Astrocyte (in vitro differentiated cells and primary cell): ENCODE data around the gene TRAM2. TPM values are rescaled to one million over a fixed set of nuclear protein-coding genes. Genes with fewer than 3 reads are reported as not detected.

Source experiments
- DNase-seq: peaks from one replicate; pipeline ENCODE4 v3.0.0-alpha.2; 2010; ENCODE audit warnings: low read depth
- FAIRE-seq: peaks from 2 replicates; lab custom pipeline; 2011; peaks lifted over from hg19 to GRCh38; lab: Jason Lieb, UNC
- H2AFZ ChIP-seq: 2 replicates; pipeline ENCODE4 v1.6.0; 2012; ENCODE audit warnings: low read depth, low read length, inconsistent platforms
- H3K27ac ChIP-seq: 2 replicates; pipeline ENCODE4 v1.5.1; 2011; ENCODE audit warnings: low read depth, low read length, inconsistent platforms
- H3K27me3 ChIP-seq: 2 replicates; pipeline ENCODE4 v1.6.0; 2011; ENCODE audit warnings: low read length, inconsistent platforms; ENCODE audit not compliant: insufficient read depth
- H3K36me3 ChIP-seq: 2 replicates; pipeline ENCODE4 v1.5.1; 2011; ENCODE audit warnings: low read length, inconsistent platforms; ENCODE audit not compliant: insufficient read depth
- H3K4me1 ChIP-seq: 2 replicates; pipeline ENCODE4 v1.5.1; 2011; ENCODE audit warnings: low read length, inconsistent platforms; ENCODE audit not compliant: insufficient read depth
- H3K4me2 ChIP-seq: 2 replicates; pipeline ENCODE4 v1.6.0; 2012; ENCODE audit warnings: low read length, inconsistent platforms
- H3K4me3 ChIP-seq: 2 replicates; pipeline ENCODE4 v1.5.1; 2011; ENCODE audit warnings: low read depth, mild to moderate bottlenecking, low read length, inconsistent platforms; ENCODE audit not compliant: insufficient read depth
- H3K79me2 ChIP-seq: 2 replicates; pipeline ENCODE4 v1.6.0; 2012; ENCODE audit warnings: mild to moderate bottlenecking, low read length, inconsistent platforms; ENCODE audit not compliant: insufficient read depth
- H3K9ac ChIP-seq: 2 replicates; pipeline ENCODE4 v1.6.0; 2012; ENCODE audit warnings: mild to moderate bottlenecking, low read length, inconsistent platforms
- H3K9me3 ChIP-seq: 2 replicates; pipeline ENCODE4 v1.5.1; 2012; ENCODE audit warnings: low read depth, mild to moderate bottlenecking, low read length, inconsistent platforms; ENCODE audit not compliant: insufficient read depth
- H4K20me1 ChIP-seq: 2 replicates; pipeline ENCODE4 v1.6.0; 2012; ENCODE audit warnings: low read length, inconsistent platforms; ENCODE audit not compliant: insufficient read depth
- H3K27ac Mint-ChIP-seq: one replicate; pipeline ENCODE4 v1.8.0; 2021; ENCODE audit warnings: mild to moderate bottlenecking, mixed read lengths; ENCODE audit not compliant: unreplicated experiment
- H3K27me3 Mint-ChIP-seq: one replicate; pipeline ENCODE4 v1.8.0; 2021; ENCODE audit warnings: low read depth, mixed read lengths; ENCODE audit not compliant: unreplicated experiment
- H3K36me3 Mint-ChIP-seq: one replicate; pipeline ENCODE4 v1.8.0; 2021; ENCODE audit warnings: low read depth, mixed read lengths; ENCODE audit not compliant: unreplicated experiment
- H3K4me1 Mint-ChIP-seq: one replicate; pipeline ENCODE4 v1.8.0; 2021; ENCODE audit warnings: low read depth, mixed read lengths; ENCODE audit not compliant: unreplicated experiment
- H3K4me3 Mint-ChIP-seq: one replicate; pipeline ENCODE4 v1.8.0; 2021; ENCODE audit warnings: mild to moderate bottlenecking, moderate library complexity, mixed read lengths; ENCODE audit not compliant: unreplicated experiment
- H3K9me3 Mint-ChIP-seq: one replicate; pipeline ENCODE4 v1.8.0; 2021; ENCODE audit warnings: mild to moderate bottlenecking, mixed read lengths; ENCODE audit not compliant: unreplicated experiment
- CTCF ChIP-seq: IDR thresholded peaks from 2 replicates; pipeline ENCODE4 v1.5.1; 2011; ENCODE audit warnings: low read depth, mild to moderate bottlenecking, inconsistent platforms, low read length, moderate library complexity; ENCODE audit not compliant: insufficient read depth
- EZH2 ChIP-seq: IDR thresholded peaks from 2 replicates; pipeline ENCODE4 v1.6.1; 2012; ENCODE audit warnings: mild to moderate bottlenecking, low read length, inconsistent platforms; ENCODE audit not compliant: insufficient read depth
- total RNA-seq: library from RNA; stranded (reverse); gene quantifications from 2 replicates; pipeline ENCODE4 v1.2.1, GENCODE V29; 2021

Gene TRAM2
- total RNA-seq, 1 donor from 2014 or later = 93.4 TPM

DNA sequence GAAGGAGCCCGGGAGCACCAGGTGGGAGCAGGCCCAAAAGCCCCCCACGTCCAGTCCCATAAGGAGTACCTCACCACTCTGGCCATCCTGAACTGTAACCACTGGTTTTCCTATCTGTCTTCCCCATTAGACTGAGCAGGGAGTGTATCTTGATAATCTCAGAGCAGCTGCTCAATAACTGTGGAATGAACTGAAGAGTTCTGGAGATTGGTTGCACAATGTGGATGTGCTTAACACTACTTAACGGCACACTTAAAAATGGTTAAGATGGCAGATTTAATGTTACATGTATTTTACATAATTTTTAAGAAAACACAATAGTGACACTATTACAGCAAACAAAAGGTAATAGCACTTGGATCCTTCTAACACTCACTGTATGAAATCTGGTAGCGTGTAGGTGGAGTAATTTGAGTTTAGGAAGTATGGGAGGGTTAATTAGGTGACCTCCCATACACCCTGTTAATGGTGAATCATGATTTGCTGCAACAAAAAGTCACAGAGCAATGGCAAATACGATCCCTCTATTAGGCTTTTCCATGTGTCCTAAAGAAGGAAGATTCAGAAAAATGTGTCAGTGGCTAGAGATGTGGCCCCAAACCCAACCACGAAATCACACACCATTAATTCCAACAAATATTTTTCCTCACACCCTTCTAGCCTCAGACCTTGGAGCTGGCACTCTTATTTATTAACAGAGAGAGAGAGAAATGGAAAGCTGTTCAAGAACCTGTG lies 18.4 kb downstream of the TRAM2 start:
- no peak overlapping the region for H3K4me3 ChIP-seq
- peaks cover 96% of the 10 kb centered on the region for H3K79me2 ChIP-seq
- Mint-ChIP-seq H3K9me3 (no peaks in the 10 kb centered on the region), H3K27me3 (no peaks in the 10 kb centered on the region), H3K4me1 (peaks cover 43% of the 10 kb centered on the region), H3K36me3 (peaks cover 3% of the 10 kb centered on the region), H3K4me3 (no peak overlapping the region), H3K27ac (no peak overlapping the region)
- DNase-seq = no peak
- no peak overlapping the region for H3K9ac ChIP-seq
- H3K4me2 ChIP-seq = peak overlapping the region; percentile 28
- no peak for TF ChIP-seq CTCF
- FAIRE-seq = no peak
- H4K20me1 ChIP-seq = peaks cover 54% of the 10 kb centered on the region
- H3K27me3 ChIP-seq = no peaks in the 10 kb centered on the region
- peak overlapping the region; percentile 13 for H3K27ac ChIP-seq
- H2AFZ ChIP-seq = no peak overlapping the region
- H3K9me3 ChIP-seq = no peaks in the 10 kb centered on the region
- no peaks in the 10 kb centered on the region for H3K36me3 ChIP-seq
- peaks cover 55% of the 10 kb centered on the region for H3K4me1 ChIP-seq

- Histone ChIP-seq H3K79me2 (peaks cover 96% of the 10 kb centered on the region), H3K9me3 (no peaks in the 10 kb centered on the region), H3K4me1 (peaks cover 58% of the 10 kb centered on the region), H2AFZ (no peak overlapping the region), H4K20me1 (peaks cover 46% of the 10 kb centered on the region), H3K27me3 (no peaks in the 10 kb centered on the region), H3K36me3 (no peaks in the 10 kb centered on the region), H3K4me3 (no peak overlapping the region), H3K9ac (no peak overlapping the region), H3K27ac (peak overlapping the region; percentile 13), H3K4me2 (peak overlapping the region; percentile 28)
- Mint-ChIP-seq H3K4me3 (no peak overlapping the region), H3K9me3 (peaks cover 2% of the 10 kb centered on the region), H3K4me1 (peaks cover 47% of the 10 kb centered on the region), H3K27ac (peak overlapping the region; percentile 37), H3K36me3 (peaks cover 3% of the 10 kb centered on the region), H3K27me3 (no peaks in the 10 kb centered on the region)
- no peak for FAIRE-seq
- DNase-seq = no peak
- TF ChIP-seq CTCF (no peak), EZH2 (no peak)
Measured at GRCh38 chr6:52557389-52558265, 19.2 kb downstream of the TRAM2 start.
